Measurements from ENCODE around the gene ASIC2. TPM values are rescaled to one million over a fixed set of nuclear protein-coding genes. Genes with fewer than 3 reads are reported as not detected.

ASIC2 gene
- total RNA-seq, 2 donors from 2014 or later = 0.48 to 1.3 TPM

DNA sequence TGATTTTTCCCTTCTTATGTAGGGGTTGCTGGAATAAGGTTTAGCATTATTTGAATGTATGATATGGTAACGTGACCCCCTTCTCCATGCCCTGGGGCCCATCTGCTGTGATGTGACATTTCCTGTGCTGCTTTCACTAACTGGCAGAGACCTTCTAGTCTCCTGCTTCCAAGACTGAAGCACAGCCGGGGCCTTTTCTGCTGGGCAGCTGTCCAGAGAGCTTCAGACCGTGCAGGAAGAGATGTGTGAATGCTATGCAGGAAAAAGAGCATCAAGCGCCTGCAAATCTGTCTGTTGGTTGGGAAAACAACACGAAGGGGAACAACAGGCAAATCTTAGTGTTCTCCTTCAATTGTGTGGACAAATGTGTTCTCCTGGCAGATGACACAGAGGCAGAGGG, 173.0 kb downstream of the ASIC2 start:
- no peak for DNase-seq

GRCh38 chr17:33118391-33119075, 174.6 kb downstream of the ASIC2 start:
- TF ChIP-seq, protein P1, sequence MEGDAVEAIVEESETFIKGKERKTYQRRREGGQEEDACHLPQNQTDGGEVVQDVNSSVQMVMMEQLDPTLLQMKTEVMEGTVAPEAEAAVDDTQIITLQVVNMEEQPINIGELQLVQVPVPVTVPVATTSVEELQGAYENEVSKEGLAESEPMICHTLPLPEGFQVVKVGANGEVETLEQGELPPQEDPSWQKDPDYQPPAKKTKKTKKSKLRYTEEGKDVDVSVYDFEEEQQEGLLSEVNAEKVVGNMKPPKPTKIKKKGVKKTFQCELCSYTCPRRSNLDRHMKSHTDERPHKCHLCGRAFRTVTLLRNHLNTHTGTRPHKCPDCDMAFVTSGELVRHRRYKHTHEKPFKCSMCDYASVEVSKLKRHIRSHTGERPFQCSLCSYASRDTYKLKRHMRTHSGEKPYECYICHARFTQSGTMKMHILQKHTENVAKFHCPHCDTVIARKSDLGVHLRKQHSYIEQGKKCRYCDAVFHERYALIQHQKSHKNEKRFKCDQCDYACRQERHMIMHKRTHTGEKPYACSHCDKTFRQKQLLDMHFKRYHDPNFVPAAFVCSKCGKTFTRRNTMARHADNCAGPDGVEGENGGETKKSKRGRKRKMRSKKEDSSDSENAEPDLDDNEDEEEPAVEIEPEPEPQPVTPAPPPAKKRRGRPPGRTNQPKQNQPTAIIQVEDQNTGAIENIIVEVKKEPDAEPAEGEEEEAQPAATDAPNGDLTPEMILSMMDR (IDR thresholded peaks at IDR 0.05) = no peak
- no peak overlapping the region for H3K27ac ChIP-seq
- H3K4me3 ChIP-seq = no peak overlapping the region
- no peaks in the 10 kb centered on the region for H3K27me3 ChIP-seq
- no peaks in the 10 kb centered on the region for H3K36me3 ChIP-seq
- H3K9me3 ChIP-seq = no peaks in the 10 kb centered on the region
- H3K4me1 ChIP-seq = no peaks in the 10 kb centered on the region
- no peak overlapping the region for H3K9ac ChIP-seq (ENCODE audit: low read depth in 2 of 2, low read length in 2 of 2)
- intact Hi-C loops (cut with DNase I) = no loop called here
- DNase-seq = no peak

More for the DNA sequence above, 173.0 kb downstream of the ASIC2 start:
- H3K4me3 ChIP-seq = no peak overlapping the region
- no peak overlapping the region for H3K27ac ChIP-seq
- no peaks in the 10 kb centered on the region for H3K27me3 ChIP-seq
- H3K4me1 ChIP-seq = no peaks in the 10 kb centered on the region
- H3K9me3 ChIP-seq = no peaks in the 10 kb centered on the region
- intact Hi-C loops (cut with DNase I) = no loop called here
- TF ChIP-seq, protein P1 (IDR thresholded peaks at IDR 0.05) = no peak
- no peaks in the 10 kb centered on the region for H3K36me3 ChIP-seq
- no peak overlapping the region for H3K9ac ChIP-seq (ENCODE audit: low read depth in 2 of 2, low read length in 2 of 2)

DNA sequence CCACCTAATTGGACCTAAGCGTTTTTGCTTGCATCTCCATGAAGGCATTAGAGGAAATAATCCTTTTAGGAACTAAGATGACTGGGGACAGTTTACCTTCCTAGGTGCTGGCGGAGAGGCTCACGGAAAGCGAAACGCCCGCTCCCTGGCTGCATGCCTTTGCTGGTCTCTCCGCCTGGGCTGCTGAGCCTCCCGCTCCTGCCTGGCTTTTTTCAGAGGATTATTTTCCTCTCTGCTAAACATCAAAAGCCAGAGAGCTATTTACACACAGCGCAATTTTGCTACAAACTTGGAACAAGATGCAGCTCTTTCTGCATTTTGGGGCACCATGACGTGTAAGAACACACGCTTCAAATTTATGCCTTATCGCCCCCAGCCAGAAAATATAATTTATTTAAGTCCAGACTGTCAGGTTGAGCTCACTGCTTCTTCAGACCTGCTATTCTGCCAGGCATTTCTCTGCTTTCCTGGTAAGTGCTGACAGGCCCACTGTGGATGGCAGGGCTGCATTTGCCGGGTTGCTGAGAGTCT, 177.0 kb downstream of the ASIC2 start:
- Histone ChIP-seq H3K4me3 (no peak overlapping the region), H3K36me3 (no peaks in the 10 kb centered on the region), H3K9ac (ENCODE audit: low read depth in 2 of 2, low read length in 2 of 2) (no peak overlapping the region), H3K4me1 (no peaks in the 10 kb centered on the region), H3K27ac (no peak overlapping the region), H3K9me3 (no peaks in the 10 kb centered on the region), H3K27me3 (no peaks in the 10 kb centered on the region)
- DNase-seq = no peak
- TF ChIP-seq, protein P1 (IDR thresholded peaks at IDR 0.05) = no peak
- intact Hi-C loops (cut with DNase I) = no loop called here

GRCh38 chr17:33115366-33115765, 177.7 kb downstream of the ASIC2 start:
- TF ChIP-seq, protein P1 (IDR thresholded peaks at IDR 0.05) = no peak
- Histone ChIP-seq H3K27me3 (no peaks in the 10 kb centered on the region), H3K9me3 (no peaks in the 10 kb centered on the region), H3K27ac (no peak overlapping the region), H3K36me3 (no peaks in the 10 kb centered on the region), H3K9ac (ENCODE audit: low read depth in 2 of 2, low read length in 2 of 2) (no peak overlapping the region), H3K4me1 (no peaks in the 10 kb centered on the region), H3K4me3 (no peak overlapping the region)
- intact Hi-C loops (cut with DNase I) = no loop called here
- DNase-seq = no peak

- Histone ChIP-seq H3K27ac (no peak overlapping the region), H3K9me3 (no peaks in the 10 kb centered on the region), H3K4me3 (no peak overlapping the region), H3K4me1 (no peaks in the 10 kb centered on the region), H3K27me3 (no peaks in the 10 kb centered on the region), H3K36me3 (no peaks in the 10 kb centered on the region), H3K9ac (ENCODE audit: low read depth in 2 of 2, low read length in 2 of 2) (no peak overlapping the region)
- TF ChIP-seq, protein P1 (IDR thresholded peaks at IDR 0.05) = no peak
- no peak for DNase-seq
- intact Hi-C loops (cut with DNase I) = no loop called here
These were observed 179.1 kb downstream of the ASIC2 start for GRCh38 chr17:33113991-33114370.
